Measurements from ENCODE around the gene HEY2.
"Not testable (repeated sequence)": the region's sequence is repeated elsewhere in the genome, so short reads cannot be mapped to it uniquely, and the experiment has no call there.

HEY2 gene

GRCh38 chr6:125749173-125749864, at the start of gene HEY2:
Gene HEY2 (plus strand): TSS chr6:125749632. CDS start chr6:125749777, 145 bp downstream.
- TF ChIP-seq CTCF (conservative IDR thresholded peaks at IDR 0.05), result peak; percentile 23; the same call in 1 of the 2 replicates
- peak within 1 kb of the TSS; percentile 54 for H3K27ac ChIP-seq

GRCh38 chr6:125700581-125701353, 48.7 kb upstream of the HEY2 start:
- TF ChIP-seq CTCF (conservative IDR thresholded peaks at IDR 0.05), result no peak
- no peak overlapping the region for H3K27ac ChIP-seq

- H3K27ac ChIP-seq, result no peak overlapping the region
- TF ChIP-seq CTCF (conservative IDR thresholded peaks at IDR 0.05), result no peak
These were observed 48.1 kb upstream of the HEY2 start for GRCh38 chr6:125701354-125701668.

GRCh38 chr6:125703882-125704281, 45.5 kb upstream of the HEY2 start:
- not testable (repeated sequence) for H3K27ac ChIP-seq

- no peak for TF ChIP-seq CTCF (conservative IDR thresholded peaks at IDR 0.05)
- H3K27ac ChIP-seq, result no peak overlapping the region
These were observed 41.7 kb upstream of the HEY2 start for GRCh38 chr6:125707615-125708243.

GRCh38 chr6:125711013-125711675, 38.3 kb upstream of the HEY2 start:
- H3K27ac ChIP-seq, result no peak overlapping the region
- no peak for TF ChIP-seq CTCF (conservative IDR thresholded peaks at IDR 0.05)

GRCh38 chr6:125714441-125715090, 34.9 kb upstream of the HEY2 start:
- no peak for TF ChIP-seq CTCF (conservative IDR thresholded peaks at IDR 0.05)
- H3K27ac ChIP-seq, result no peak overlapping the region

All from VCaP (cell line).